GM18873 (cell line): ENCODE data around the gene ELP4.

Source experiments
- ATAC-seq: cut with Tn5 transposase; IDR thresholded peaks from one replicate; pipeline ENCODE4 v1.9.1; 2021; ENCODE audit warnings: mild to moderate bottlenecking, moderate library complexity, moderate number of reproducible peaks; ENCODE audit not compliant: unreplicated experiment, low FRiP score

The ELP4 gene

DNA sequence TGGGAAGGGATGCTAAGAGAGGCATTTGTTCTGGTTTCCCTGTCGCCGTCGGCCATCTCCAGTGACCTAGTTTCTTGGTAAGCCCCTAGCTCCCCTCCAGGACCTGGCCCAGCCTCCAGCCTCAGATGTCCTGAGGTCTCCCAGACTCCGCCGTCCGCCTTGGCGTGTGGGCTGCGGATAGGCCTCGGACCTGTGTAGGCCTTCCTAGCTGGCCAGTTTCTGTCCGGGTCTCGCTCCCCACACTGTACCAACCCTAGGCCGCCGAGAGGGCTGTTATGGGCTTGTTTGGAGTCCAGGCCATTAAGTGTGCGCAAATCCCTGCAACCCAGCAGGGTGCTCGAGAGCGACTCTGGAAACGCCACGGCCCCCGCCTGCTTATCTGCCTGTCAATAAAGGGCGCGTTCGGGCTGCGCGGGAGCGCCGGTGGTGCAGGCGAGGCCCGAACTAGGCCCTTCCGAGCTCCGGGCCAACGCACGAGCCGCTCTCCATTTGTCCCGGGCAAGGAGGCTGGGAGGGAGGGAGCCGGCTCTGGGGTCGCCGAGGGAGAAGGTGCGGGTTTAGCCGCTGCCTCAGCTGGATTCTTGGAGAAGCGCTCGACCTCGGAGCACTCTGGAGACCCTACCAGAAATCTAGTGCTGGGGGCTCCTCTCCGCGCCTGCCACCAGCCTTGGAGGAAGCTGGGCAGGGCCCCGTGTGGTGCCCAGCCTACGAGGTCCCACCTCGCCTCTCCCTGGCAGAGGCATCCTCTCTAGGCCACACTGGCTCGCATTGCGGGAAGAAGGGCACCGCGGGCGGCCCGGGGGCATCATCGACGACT, 310.3 kb downstream of the ELP4 start:
- no peak for ATAC-seq

DNA sequence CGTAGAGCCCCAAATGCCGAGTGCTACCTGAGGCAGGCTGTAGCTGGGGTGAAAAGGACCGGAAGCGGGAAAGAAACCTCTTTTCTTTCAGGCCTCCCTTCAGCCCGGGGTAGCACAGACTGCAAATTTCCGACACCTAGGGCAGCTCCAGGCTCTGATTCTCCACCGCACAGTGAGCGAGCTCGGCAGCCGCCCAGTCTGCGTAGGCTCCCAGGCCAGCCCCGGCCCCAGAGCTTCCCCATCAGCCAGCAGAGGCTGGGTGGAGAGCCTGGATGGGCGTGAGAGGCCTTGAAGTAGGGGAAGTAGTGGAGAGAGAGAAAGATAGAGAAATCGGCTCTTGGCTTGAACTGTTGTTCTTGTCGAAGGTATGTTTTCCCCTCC, 310.9 kb downstream of the ELP4 start:
- no peak for ATAC-seq

DNA sequence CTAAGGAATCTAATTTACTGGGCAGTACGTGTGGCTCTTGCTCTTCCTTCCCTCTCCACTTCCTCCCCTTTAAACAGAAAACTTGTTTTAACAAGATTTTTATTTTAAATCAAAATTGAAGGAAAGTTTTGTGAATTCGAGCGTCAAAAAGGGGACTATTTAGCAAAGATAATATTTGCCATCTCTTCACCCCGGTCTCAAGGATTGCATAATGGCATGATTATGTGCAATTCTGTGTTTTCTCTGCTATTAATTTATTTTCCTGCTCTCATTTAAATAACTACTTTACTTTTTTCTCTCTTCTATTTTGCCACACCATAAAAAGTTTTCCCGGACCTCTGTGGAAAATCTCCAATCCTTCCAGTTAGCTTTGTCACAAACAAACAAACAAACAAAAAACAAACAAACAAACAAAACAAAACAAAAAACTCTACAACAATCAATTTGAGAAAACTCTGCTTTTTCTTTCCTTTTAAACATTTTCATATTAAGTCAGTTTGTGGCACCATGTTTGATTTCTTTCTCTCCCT, 311.7 kb downstream of the ELP4 start:
- ATAC-seq, result no peak

DNA sequence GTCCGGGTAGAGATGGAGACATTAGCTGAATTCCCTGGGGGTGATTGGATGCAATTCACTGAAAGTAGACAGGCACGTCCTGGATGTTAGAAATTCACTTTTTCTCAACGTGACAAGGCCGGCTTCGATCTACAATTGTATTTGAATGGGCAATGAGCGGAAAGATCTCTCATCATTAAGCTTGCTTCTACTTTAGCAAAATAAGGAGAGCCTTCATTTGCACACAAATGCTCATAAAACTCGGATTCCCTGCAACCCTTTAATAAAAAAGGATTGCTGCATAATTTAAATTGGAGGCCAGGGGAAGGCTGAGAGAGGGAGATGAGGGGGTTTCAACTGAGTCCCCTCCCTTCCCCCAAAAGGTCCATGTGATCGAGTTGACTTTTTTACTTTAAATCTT, 312.2 kb downstream of the ELP4 start:
- ATAC-seq, result no peak

DNA sequence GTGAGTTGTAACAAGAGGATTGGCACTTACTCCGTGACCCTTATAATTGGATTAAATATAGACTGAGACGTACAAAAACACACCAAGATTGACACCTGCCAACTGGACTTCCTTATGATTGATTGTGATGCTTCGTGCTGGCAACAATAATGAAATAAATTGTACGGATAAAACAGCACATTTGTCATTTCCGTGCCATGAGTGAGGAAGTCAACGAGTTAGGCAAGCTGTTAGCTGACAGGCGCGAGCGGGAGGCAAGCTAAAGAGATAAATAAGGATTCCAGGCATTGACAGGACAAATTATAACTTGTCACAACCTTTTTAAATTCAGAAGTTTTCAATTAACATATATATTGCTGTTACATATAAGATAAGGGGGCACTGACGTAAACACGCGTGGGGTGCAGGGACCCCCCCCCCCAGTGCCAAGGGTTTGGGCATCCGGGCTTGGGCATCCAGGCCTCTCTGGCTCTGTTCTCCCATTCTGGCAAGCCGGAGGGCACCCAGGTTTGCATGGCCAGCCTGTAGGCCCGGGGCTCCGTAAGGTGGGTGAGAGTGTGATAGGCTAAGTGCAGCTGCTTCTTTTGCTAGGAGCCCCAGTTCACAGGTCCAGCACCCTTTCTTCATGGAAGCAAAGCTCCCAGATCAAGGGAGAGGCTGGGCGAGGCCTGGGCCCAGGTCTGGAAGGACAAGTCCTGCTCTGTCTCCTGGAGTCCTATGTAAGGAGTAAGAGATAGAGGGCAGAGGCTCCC, 312.8 kb downstream of the ELP4 start:
- ATAC-seq, result no peak

DNA sequence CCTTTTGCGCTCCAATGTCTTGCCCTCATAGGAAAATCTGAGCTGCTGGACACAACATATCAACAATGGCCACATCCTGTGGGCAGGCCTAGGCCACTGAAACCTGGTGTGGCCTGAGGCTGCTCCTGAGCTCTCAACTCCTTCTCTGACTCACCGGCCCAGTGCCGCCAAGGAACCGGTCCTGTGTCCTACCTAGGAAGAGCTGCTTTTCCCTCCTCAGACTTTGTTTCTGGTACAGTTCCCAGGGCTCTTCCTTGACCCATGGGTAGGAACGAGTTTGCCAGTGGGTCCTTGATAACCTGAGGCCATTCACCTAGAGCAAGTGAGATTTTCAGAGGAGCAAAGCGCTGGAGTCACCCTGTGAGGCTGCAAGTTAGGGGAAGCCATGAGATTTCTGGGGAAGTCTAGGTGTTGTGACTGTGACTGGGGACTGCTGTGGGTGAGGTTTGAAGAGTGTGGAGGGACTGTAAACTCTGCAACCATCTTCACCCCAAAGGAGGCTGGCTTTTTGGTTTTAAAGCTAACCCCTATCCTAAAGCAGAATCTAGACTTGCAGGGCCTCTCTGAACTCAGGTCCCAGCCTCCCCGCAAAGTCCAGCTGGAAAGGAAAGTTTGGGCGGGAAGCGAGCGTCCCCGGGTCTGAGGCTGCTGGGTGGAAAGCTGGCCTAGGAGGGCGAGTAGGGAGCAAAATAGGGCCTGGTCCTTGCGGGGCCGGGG, 313.5 kb downstream of the ELP4 start:
- no peak for ATAC-seq

DNA sequence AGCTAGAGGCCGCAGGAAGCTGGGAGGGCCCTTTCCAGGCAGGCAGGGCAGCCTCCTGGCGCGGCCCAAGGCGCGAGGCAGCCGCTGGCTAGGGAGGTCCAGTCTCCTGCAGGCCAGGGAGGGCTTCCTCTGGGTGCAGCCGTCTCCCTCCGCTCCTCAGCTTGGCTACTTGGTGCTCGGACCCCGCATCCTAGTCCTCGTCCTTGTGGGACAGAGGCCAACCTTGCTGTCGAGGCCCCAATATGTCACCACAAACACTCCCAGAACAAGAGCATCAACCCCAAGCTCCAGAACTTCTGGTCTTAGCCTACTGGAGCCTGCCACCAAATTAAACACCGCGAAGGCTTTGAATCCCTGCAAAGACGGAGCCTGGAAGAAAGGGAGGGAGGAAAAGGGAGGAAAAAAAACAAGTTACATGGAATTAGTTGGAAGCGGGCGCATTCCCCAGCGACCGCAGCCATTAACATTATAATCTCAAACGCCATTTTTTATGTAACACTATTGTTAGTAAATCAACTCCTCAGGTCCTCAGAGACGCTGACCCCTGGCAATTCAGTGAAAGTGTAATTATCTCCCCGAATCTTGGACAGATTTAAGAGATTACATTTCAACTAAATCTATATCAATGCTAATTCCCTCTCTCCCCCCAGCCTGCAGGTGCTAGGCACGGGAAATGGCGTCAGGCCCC, 314.2 kb downstream of the ELP4 start:
- ATAC-seq, result no peak

DNA sequence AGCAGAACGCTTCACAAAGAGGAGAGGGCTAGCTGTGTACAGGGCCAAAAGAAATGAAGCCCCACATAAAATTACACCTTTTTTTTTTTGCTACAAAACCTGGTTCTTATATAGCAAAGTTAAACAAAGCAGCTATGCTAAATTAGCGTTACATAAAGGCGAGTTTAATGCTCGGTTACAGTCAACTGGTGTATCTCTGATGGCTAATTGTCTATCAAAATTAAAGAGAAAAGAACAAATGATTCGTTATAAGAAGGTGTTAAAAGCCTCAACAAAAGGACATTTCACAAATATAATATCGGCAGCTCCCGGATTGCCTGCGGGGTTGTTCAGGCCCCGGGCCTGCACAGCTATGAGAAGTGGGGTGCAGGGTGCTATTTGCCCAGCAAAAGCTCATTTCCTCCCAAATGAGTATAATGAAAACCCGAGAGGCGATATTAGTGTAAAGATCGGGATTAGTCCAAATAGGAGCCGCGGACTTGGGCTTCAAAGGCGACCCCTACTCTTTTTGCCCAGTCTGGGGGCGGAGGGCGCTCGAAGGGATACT, 314.8 kb downstream of the ELP4 start:
- no peak for ATAC-seq

DNA sequence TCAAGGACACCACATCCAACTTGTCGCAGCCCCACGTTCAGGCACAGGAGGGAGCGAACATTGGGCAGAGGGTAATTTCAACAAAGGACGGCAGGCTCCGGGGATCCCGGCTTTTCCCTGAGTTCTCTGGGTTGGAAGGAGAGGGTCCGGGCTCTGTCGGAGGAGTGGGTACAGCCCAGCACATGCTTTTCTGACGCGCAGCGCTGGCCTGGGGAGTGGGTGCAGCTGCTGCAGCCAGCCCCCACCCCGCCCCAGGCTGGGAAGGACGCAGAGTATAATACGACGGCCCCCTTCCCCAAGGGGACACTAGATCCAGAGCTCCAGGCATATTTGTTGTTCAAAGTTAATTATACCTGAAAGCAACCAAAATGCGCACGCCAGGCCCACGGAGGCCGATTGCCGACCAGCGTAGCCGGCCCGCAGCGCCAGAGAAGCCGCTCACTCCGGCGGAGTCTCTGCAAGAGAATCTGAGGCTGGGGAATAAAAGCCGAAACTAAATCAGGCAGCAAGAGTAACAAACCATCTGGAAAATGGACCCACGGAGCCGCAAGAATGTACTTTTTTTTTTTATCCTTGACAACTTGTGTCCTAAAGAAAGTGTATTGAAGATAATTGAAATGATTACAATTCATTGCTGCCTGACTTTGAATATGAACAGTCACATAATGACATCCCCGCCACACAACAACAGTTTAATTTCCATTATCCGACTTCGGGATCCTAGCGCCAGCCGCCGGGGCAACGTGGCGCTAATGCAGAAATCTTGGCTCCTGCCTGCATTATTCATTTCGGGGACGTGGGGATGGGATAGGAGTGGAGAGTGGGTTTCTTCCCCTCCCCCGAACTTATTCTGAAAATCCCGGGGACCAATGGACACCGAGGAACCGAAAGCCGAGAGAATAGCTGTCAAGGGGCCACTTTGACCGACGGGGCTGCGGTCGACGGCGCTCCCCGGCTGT, 315.6 kb downstream of the ELP4 start:
- ATAC-seq, result no peak

DNA sequence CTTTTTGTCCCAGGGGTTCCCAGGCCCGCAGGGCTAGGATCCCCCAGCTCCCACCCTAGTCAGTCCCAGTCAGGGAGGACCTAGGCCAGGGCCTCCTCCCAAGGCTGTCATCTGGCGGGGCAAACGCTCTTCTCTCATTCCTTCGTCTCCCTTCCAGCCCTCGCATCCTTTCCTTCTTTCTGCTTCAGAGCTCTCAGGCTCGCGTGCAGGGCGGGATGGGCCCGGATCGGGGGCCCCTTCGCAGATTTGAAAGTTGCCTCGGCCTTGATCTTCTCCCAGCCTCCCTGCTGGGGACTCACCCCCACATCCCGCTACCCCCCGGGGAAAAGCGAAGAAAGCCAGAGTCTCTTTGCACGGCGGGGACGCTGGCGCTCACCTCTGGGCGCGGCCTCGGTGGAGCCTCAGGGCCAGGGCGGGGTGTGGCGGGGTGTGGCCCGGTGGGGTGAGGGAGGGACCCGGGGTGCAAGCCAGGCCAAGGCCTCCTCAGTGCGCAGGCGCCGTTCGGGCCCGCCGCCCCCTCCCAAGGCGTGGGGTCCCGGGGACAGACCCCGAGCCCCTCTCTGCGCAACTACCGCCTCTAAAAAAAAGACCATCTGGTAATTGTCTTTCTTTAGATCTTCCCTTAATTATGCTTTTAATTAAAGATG, 316.4 kb downstream of the ELP4 start:
- no peak for ATAC-seq

DNA sequence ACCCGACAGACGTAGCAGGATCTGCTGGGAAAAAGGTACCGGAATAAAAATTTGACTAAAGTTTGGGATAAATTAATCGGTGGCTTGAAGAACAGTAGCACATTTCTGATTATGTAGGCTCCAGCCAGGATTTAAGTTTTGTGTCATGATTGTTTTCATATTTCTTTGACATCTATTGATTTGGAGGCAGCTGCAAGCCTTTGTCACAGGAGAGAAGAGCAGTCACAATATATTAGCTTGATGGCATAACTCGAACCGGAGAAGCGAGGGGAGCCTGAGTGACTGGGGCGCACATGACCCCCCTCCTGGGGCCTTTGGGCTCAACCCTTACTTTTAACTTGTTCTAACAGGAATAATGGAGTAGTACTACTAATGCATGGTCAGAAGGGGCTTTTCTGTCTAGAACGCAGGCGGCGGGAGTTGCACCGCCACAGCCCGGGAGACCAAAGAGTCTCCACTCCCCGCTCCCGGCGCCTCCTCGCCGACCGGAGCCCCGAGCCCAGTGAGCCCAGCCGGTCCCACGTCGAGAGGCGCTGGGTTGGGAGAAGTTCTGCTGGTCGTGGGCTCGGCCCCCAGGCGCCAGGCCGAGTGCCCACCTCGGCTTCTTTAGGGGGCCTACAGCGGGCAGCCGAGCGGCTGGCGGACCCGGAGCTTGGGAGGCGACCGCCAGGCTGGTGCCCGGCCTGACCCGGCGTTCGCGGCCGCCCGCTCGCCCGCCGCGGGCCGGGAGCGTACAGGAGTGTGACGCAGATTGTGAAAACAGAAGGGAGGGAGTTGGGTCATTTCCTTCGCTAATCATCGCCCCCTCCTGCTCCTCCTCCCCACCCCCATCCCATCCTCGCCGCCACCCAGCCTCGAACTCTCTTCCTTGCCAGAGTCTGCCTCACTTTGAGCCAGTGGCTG, 317.2 kb downstream of the ELP4 start:
- no peak for ATAC-seq

DNA sequence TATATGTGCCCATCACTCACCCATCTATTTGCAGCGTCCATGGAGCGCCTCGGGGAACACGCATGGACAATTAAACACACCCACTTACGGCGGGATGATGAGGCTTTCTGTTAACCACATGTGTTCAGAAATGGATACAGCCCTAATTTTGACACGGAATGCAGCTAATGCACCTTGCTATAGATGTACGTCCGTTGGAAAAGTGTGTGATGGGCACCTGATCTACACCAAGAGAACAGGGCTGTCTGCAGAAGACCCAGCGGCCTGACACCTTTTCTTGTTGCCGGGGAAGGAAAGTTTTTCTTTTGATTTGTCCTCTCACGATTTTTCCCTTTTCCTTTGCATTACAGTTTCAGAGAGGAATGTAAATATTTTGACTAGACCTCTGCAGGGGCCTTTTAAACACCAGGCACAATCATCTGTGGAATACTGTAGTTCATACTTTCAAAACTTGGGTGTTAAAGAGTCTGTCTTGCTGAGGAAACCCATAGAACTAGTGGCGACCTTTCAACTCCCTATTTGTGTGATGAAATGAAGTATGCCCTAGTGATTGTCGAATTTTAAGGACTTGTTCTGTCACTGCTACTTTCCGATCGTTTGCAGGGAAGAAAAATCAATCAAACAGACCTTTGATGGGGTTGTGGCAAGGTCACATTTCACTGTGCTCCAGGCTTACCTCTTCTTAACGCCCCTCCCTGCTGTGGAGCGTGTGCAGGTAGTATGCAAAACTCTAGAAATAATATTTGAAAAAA, 318.1 kb downstream of the ELP4 start:
- no peak for ATAC-seq

DNA sequence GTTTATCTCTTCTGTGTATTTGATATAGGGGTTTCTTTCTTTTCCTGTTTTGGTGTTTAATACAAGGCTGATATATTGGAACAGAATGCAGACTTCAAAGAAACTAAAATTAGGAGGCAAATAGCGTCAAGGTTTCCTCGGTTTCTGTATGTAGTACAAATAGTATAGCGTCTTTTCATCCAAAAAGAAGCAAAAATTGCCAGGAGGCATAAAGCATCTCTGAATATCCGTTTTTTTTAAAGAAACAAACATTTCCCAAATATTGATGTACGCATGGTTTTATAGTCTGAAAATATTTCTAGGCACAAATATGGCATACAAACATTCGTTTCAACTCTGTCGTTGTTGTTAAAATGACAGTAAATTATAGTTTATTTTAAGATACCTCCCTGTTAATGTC, 318.6 kb downstream of the ELP4 start:
- no peak for ATAC-seq

DNA sequence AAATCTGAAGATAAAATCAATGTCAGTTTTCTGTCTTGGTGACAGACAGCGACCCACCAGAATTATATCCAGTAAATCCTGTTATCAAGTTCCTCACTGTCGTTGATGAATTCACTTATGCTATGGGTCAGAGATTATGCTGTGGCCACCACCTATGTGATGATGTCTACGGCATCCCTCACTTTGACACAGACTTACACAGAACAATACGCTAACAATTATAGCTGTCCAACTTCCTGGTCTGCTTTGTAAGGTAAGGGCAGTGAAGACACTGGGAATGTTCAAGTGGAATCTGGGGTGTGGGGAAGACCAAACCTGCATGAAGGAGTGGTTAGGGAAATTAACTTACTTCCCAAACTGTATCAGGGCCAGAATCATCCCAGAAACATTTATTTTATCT, 320.8 kb downstream of the ELP4 start:
- ATAC-seq, result no peak

DNA sequence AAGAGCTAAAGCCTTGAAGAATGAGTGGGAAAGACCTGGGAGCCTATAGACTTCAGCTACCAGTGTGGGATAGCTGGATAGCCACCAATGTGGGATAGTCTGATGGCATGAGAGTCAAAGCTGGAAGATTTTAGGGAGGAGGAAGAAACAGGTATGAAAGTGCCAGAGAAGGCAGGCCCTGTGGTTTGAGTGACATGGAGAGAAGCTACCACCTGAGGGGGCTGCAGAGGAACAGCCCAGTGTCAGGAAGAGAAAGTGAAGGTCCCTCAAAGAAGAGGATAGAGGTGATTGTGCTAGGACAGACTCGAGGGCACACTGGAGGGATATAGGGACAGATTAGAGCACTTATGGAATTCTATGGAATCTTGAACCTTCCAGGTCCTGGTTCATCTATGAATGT, 324.7 kb downstream of the ELP4 start:
- no peak for ATAC-seq
